ENCODE data around the gene FBLN7.

GRCh38 chr2:112143150-112143549 lies 5.0 kb downstream of the FBLN7 start:
- TF ChIP-seq CTCF (IDR thresholded peaks at IDR 0.05) (no peak), ZFX (IDR thresholded peaks at IDR 0.05; ENCODE audit: borderline replicate concordance) (no peak)

Data from 22Rv1 (cell line).